ENCODE results near the gene IYD.

IYD gene

DNA sequence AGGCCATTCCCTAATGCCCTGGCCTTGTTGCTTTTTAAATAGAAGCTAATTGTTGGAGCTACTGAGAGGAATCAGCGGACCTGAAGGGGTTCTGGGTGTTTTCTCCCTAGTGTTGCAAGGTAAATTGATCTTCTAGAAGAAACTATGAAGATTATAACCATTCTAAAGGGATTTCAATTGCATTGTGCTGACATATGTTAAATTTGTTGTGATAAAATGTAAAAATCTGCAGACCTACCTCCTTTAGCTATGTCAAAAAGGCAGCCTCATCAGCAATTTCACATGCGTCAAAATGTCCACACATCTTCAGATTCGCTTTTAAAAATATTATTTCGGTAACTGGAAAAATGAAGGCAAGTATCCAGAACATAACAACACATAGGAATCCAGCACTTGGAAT is 44.4 kb downstream of the IYD start:
- H3K18ac ChIP-seq (ENCODE audit: low read length) = no peak overlapping the region
- H3K27me3 ChIP-seq (ENCODE audit: insufficient read depth, low read length, poor library complexity) = no peaks in the 10 kb centered on the region
- H3K79me1 ChIP-seq (ENCODE audit: low read length) = no peaks in the 10 kb centered on the region
- H3K9ac ChIP-seq (ENCODE audit: low read length) = no peak overlapping the region
- no peak overlapping the region for H3K23ac ChIP-seq (ENCODE audit: low read length)
- H4K5ac ChIP-seq (ENCODE audit: low read length) = no peak overlapping the region
- no peak overlapping the region for H2BK15ac ChIP-seq (replicated peaks; ENCODE audit: low read depth)
- H3K4me3 ChIP-seq (ENCODE audit: low read length) = no peak overlapping the region
- no peaks in the 10 kb centered on the region for H3K79me2 ChIP-seq (ENCODE audit: control insufficient read depth, insufficient read depth, low read length)
- no peak overlapping the region for H2AK5ac ChIP-seq (ENCODE audit: low read length)
- no peak overlapping the region for H3K27ac ChIP-seq (ENCODE audit: low read depth, low read length)
- H3K4ac ChIP-seq (ENCODE audit: low read depth, low read length) = no peak overlapping the region
- no peak for DNase-seq
- H3K56ac ChIP-seq (ENCODE audit: low read length) = no peak overlapping the region
- no peak overlapping the region for H2BK5ac ChIP-seq (ENCODE audit: low read length)
- no CpG with 5 or more reads among the region's 4 CpGs for WGBS (ENCODE audit: extremely low coverage, insufficient coverage, low lambda C conversion rate)
- H3K4me2 ChIP-seq (ENCODE audit: low read length) = no peak overlapping the region
- H3K4me1 ChIP-seq (ENCODE audit: control insufficient read depth, low read depth, low read length) = no peaks in the 10 kb centered on the region
- no peaks in the 10 kb centered on the region for H3K36me3 ChIP-seq (ENCODE audit: control insufficient read depth, insufficient read depth, low read length)
- no peak overlapping the region for H2BK120ac ChIP-seq (ENCODE audit: low read depth, low read length)
- H4K8ac ChIP-seq (ENCODE audit: low read depth, low read length) = no peak overlapping the region

- no peak overlapping the region for H2AK5ac ChIP-seq (ENCODE audit: low read length)
- H3K56ac ChIP-seq (ENCODE audit: low read length) = no peak overlapping the region
- WGBS (ENCODE audit: extremely low coverage, insufficient coverage, low lambda C conversion rate) = no CpG with 5 or more reads among the region's 3 CpGs
- no peak overlapping the region for H3K4ac ChIP-seq (ENCODE audit: low read depth, low read length)
- H3K36me3 ChIP-seq (ENCODE audit: control insufficient read depth, insufficient read depth, low read length) = no peaks in the 10 kb centered on the region
- H3K79me2 ChIP-seq (ENCODE audit: control insufficient read depth, insufficient read depth, low read length) = no peaks in the 10 kb centered on the region
- H3K9ac ChIP-seq (ENCODE audit: low read length) = no peak overlapping the region
- no peak overlapping the region for H3K18ac ChIP-seq (ENCODE audit: low read length)
- no peak for DNase-seq
- H3K4me2 ChIP-seq (ENCODE audit: low read length) = no peak overlapping the region
- no peaks in the 10 kb centered on the region for H3K79me1 ChIP-seq (ENCODE audit: low read length)
- no peak overlapping the region for H2BK15ac ChIP-seq (replicated peaks; ENCODE audit: low read depth)
- H4K8ac ChIP-seq (ENCODE audit: low read depth, low read length) = no peak overlapping the region
- H4K5ac ChIP-seq (ENCODE audit: low read length) = no peak overlapping the region
- H3K4me1 ChIP-seq (ENCODE audit: control insufficient read depth, low read depth, low read length) = no peaks in the 10 kb centered on the region
- H3K23ac ChIP-seq (ENCODE audit: low read length) = no peak overlapping the region
- H2BK120ac ChIP-seq (ENCODE audit: low read depth, low read length) = no peak overlapping the region
- no peak overlapping the region for H3K4me3 ChIP-seq (ENCODE audit: low read length)
- no peak overlapping the region for H2BK5ac ChIP-seq (ENCODE audit: low read length)
- H3K27me3 ChIP-seq (ENCODE audit: insufficient read depth, low read length, poor library complexity) = no peaks in the 10 kb centered on the region
- no peak overlapping the region for H3K27ac ChIP-seq (ENCODE audit: low read depth, low read length)
Measured at GRCh38 chr6:150413781-150414281, 45.0 kb downstream of the IYD start.

GRCh38 chr6:150416128-150416527 is 47.3 kb downstream of the IYD start:
- Histone ChIP-seq H4K5ac (ENCODE audit: low read length) (no peak overlapping the region), H3K56ac (ENCODE audit: low read length) (no peak overlapping the region), H3K79me2 (ENCODE audit: control insufficient read depth, insufficient read depth, low read length) (no peaks in the 10 kb centered on the region), H4K8ac (ENCODE audit: low read depth, low read length) (no peak overlapping the region), H3K27ac (ENCODE audit: low read depth, low read length) (no peak overlapping the region), H3K27me3 (ENCODE audit: insufficient read depth, low read length, poor library complexity) (no peaks in the 10 kb centered on the region), H3K4me3 (ENCODE audit: low read length) (no peak overlapping the region), H2BK5ac (ENCODE audit: low read length) (no peak overlapping the region), H3K36me3 (ENCODE audit: control insufficient read depth, insufficient read depth, low read length) (no peaks in the 10 kb centered on the region), H2BK120ac (ENCODE audit: low read depth, low read length) (no peak overlapping the region), H3K9ac (ENCODE audit: low read length) (no peak overlapping the region), H3K18ac (ENCODE audit: low read length) (no peak overlapping the region), H3K4me2 (ENCODE audit: low read length) (no peak overlapping the region), H3K23ac (ENCODE audit: low read length) (no peak overlapping the region), H2BK15ac (replicated peaks; ENCODE audit: low read depth) (no peak overlapping the region), H2AK5ac (ENCODE audit: low read length) (no peak overlapping the region), H3K4ac (ENCODE audit: low read depth, low read length) (no peak overlapping the region), H3K79me1 (ENCODE audit: low read length) (no peaks in the 10 kb centered on the region), H3K4me1 (ENCODE audit: control insufficient read depth, low read depth, low read length) (no peaks in the 10 kb centered on the region)
- DNase-seq = no peak
- WGBS (ENCODE audit: extremely low coverage, insufficient coverage, low lambda C conversion rate) = no CpG with 5 or more reads among the region's 2 CpGs

- Histone ChIP-seq H3K4me3 (ENCODE audit: low read length) (no peak overlapping the region), H3K27me3 (ENCODE audit: insufficient read depth, low read length, poor library complexity) (no peaks in the 10 kb centered on the region), H3K27ac (ENCODE audit: low read depth, low read length) (no peak overlapping the region), H3K18ac (ENCODE audit: low read length) (no peak overlapping the region), H3K36me3 (ENCODE audit: control insufficient read depth, insufficient read depth, low read length) (no peaks in the 10 kb centered on the region), H4K5ac (ENCODE audit: low read length) (no peak overlapping the region), H3K4me1 (ENCODE audit: control insufficient read depth, low read depth, low read length) (no peaks in the 10 kb centered on the region), H3K4ac (ENCODE audit: low read depth, low read length) (no peak overlapping the region), H3K79me1 (ENCODE audit: low read length) (no peaks in the 10 kb centered on the region), H3K4me2 (ENCODE audit: low read length) (no peak overlapping the region), H3K79me2 (ENCODE audit: control insufficient read depth, insufficient read depth, low read length) (no peaks in the 10 kb centered on the region), H2AK5ac (ENCODE audit: low read length) (no peak overlapping the region), H2BK5ac (ENCODE audit: low read length) (no peak overlapping the region), H4K8ac (ENCODE audit: low read depth, low read length) (no peak overlapping the region), H3K9ac (ENCODE audit: low read length) (no peak overlapping the region), H3K23ac (ENCODE audit: low read length) (no peak overlapping the region), H2BK120ac (ENCODE audit: low read depth, low read length) (no peak overlapping the region), H2BK15ac (replicated peaks; ENCODE audit: low read depth) (no peak overlapping the region), H3K56ac (ENCODE audit: low read length) (no peak overlapping the region)
- no peak for DNase-seq
- no CpG with 5 or more reads among the region's 6 CpGs for WGBS (ENCODE audit: extremely low coverage, insufficient coverage, low lambda C conversion rate)
Measured at GRCh38 chr6:150417250-150417649, 48.4 kb downstream of the IYD start.

DNA sequence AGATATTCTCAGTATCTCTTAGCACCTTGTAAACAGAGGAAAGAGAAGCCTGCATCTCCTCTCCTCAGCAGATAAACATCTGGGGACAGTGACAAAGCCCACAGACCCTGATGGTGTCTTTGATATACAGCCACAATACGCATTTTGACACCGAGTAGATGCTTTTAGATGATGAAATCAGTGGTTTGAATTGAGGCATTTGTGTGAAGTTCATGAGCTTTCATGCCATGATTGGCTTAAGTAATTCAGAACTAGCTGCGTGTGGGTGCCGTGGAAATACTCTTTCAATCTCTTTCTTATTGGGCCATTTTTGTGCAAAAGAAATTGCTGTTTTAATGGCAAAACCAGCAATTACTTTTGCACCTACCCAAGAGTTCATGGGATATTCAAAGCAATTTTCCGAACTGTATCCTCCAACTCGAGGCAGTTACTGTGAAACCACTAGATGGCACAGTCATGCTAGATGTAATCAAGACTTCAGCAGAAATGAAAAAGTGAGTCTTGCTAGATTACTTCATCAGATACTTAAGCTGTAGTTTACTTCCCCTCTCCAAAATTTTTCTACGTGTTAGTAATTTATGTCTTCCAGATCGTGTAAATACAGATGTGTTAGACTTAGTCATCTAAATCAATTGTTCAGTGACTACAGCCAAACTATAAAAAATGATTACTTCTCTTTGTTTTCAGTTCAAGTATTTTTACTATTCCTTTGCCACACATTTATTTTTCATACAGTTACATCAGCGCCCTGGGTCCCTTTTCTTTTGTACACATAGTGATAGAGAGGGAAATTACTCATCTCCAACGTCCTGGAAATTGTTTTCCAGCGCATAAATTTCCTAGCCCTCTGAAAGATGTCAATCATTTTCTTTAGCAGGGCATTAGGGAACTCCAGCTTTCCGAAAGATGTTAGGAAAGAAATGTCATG is 49.4 kb downstream of the IYD start:
- Histone ChIP-seq H2BK15ac (replicated peaks; ENCODE audit: low read depth) (no peak overlapping the region), H2BK5ac (ENCODE audit: low read length) (no peak overlapping the region), H3K56ac (ENCODE audit: low read length) (no peak overlapping the region), H3K27ac (ENCODE audit: low read depth, low read length) (no peak overlapping the region), H4K8ac (ENCODE audit: low read depth, low read length) (no peak overlapping the region), H3K18ac (ENCODE audit: low read length) (no peak overlapping the region), H2AK5ac (ENCODE audit: low read length) (no peak overlapping the region), H2BK120ac (ENCODE audit: low read depth, low read length) (no peak overlapping the region), H3K4me2 (ENCODE audit: low read length) (no peak overlapping the region), H3K4me1 (ENCODE audit: control insufficient read depth, low read depth, low read length) (no peaks in the 10 kb centered on the region), H3K27me3 (ENCODE audit: insufficient read depth, low read length, poor library complexity) (no peaks in the 10 kb centered on the region), H3K79me2 (ENCODE audit: control insufficient read depth, insufficient read depth, low read length) (no peaks in the 10 kb centered on the region), H3K23ac (ENCODE audit: low read length) (no peak overlapping the region), H3K9ac (ENCODE audit: low read length) (no peak overlapping the region), H3K4me3 (ENCODE audit: low read length) (no peak overlapping the region), H4K5ac (ENCODE audit: low read length) (no peak overlapping the region), H3K4ac (ENCODE audit: low read depth, low read length) (no peak overlapping the region), H3K79me1 (ENCODE audit: low read length) (no peaks in the 10 kb centered on the region), H3K36me3 (ENCODE audit: control insufficient read depth, insufficient read depth, low read length) (no peaks in the 10 kb centered on the region)
- WGBS (ENCODE audit: extremely low coverage, insufficient coverage, low lambda C conversion rate) = no CpG with 5 or more reads among the region's 12 CpGs
- peak; percentile 83 for DNase-seq

All from mesendoderm (in vitro differentiated cells).